HG02981 (cell line): Measurements from ENCODE around the gene CEP19.

Experiments used
- ATAC-seq: cut with Tn5 transposase; IDR thresholded peaks from one replicate; pipeline ENCODE4 v1.9.1; 2021; ENCODE audit warnings: mild to moderate bottlenecking, moderate library complexity; ENCODE audit not compliant: unreplicated experiment

CEP19 gene

DNA sequence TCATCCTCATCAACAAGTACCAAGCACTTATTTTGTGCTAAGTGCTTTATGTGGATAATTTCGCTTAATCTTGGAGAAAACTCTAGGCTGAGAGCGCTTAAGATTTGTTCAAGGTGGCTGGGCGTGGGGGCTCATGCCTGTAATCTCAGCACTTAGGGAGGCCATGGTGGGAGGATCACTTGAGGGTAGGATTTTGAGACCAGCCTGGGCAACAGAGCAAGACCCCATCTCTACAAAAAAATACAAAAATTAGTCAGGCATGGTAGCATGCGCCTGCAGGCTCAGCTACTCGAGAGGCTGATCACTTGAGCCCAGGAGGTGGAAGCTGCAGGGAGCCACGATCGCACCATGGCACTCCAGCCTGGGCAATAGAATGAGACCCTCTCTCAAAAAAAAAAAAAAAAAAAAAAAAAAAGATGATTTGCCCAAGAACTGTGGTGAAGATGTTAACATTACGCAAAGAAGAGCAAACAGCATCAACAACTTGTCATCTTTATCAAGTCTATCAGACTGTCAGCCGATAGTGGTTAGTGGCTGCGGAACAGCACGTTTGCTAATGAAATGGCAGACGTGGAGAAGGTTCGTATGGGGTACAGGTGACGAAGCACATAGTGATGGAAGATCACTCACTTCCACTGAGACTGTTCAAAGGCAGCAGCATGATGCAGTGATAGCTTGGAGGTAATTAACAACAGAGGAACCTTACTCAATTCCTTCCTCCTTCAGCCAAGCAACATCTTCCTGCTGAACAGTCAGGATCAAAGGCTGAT is 44.8 kb downstream of the CEP19 start:
- ATAC-seq: no peak

DNA sequence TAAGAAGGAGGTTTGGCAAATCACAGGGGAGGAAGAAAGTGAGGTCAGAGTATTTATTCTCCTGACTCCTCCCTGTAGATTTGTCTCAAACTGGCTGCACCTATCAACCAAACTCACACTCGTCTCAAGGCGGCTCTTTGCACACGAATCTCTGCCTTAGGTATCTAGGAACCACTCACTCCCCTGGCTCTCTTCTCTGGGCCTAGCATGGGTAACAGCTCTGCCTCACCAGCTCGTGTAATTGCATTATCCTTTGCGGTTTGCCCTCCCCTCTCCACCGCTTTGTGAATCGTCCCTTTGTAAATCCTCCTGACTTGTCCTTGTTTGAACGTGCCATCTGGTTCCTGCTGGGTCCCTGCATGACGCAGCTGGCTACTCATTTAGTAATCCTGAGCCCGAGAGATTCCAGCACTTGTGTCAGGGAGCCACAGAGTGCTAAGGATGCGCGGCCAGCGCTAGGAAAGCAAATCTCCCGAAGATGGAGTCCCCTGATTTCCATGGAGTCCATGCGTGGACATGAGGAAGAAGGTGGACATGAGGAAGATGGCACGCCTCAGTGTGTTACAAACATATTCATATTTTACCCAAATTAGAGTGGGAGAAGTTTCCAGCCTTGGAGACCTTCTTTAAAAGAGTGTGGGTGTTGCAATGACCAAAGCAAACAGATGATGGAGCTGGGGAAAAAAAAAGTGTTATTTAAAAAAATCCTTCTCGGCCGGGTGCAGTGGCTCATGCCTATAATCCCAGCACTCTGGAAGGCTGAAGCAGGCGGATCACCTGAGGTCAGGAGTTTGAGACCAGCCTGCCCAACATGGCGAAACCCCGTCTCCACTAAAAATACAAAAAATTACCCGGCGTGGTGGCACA is 45.8 kb downstream of the CEP19 start:
- no peak for ATAC-seq

DNA sequence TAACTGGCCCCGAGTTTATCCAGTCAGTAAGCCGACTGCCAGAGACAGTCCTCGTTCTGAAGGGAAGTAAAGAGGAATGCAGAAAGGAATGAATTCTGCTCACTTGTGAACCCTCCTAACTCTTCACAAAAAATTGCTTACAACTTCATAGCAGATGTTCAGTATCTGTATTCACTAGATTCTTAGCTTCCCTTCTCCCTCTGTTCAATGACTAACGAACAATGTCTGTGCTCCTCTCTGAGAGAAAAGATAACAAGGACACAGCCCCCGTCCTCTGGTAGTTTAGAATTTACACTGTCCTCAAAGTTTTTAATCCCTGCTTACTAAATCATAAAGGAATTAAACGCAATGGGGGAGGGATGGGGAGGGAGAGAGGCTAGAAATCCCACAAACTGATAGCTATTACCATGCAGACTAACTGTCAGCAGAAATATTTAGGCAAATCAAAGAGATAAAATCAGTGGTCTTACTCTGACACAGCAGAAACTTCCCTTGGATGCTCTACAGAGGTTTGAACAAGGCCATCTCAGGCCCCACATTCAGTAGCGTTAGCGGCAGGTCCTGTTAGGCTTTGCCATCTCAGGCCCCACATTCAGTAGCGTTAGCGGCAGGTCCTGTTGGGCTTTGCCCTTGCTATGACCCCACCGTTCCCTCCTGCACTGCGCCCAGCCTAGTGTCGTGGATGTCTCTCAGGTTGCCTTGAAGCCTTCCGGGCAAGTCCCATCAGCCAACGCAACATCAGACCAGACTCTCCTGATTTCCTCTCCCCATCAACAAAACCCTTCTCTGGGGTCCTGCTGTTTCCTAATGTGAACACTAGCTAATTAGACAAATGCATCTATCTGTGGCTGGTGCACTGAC is 49.1 kb downstream of the CEP19 start:
- no peak for ATAC-seq

DNA sequence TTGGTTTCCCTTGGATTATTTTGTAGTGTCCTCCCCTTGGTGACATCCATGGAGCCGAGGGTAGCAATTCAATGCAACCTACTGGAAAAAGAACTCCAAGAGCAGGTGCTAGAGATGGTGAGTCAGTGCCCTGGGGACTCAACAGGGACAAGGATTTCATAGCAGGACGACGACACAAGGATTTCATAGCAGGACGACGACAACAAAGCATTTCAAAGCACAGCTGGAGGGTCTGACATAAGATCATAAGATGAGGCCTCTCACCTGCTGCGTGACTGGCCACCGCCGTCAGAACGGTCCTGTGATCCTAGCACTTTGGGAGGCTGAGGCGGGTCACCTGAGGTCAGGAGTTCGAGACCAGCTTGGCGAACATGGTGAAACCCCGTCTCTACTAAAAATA is 50.0 kb downstream of the CEP19 start:
- no peak for ATAC-seq

DNA sequence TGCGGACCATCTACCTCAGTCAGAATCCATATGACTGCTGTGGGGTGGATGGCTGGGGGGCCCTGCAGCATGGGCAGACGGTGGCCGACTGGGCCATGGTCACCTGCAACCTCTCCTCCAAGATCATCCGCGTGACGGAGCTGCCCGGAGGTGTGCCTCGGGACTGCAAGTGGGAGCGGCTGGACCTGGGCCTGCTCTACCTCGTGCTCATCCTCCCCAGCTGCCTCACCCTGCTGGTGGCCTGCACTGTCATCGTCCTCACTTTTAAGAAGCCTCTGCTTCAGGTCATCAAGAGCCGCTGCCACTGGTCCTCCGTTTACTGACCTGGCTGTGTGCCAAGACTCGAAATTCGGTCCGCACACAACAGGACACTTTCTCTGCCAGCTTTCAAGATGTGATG is 50.6 kb downstream of the CEP19 start:
- no peak for ATAC-seq

DNA sequence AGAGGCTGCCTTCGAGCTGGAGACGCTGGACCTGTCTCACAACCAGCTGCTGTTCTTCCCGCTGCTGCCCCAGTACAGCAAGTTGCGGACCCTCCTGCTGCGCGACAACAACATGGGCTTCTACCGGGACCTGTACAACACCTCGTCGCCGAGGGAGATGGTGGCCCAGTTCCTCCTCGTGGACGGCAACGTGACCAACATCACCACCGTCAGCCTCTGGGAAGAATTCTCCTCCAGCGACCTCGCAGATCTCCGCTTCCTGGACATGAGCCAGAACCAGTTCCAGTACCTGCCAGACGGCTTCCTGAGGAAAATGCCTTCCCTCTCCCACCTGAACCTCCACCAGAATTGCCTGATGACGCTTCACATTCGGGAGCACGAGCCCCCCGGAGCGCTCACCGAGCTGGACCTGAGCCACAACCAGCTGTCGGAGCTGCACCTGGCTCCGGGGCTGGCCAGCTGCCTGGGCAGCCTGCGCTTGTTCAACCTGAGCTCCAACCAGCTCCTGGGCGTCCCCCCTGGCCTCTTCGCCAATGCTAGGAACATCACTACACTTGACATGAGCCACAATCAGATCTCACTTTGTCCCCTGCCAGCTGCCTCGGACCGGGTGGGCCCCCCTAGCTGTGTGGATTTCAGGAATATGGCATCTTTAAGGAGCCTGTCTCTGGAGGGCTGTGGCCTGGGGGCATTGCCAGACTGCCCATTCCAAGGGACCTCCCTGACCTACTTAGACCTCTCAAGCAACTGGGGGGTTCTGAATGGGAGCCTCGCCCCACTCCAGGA is 51.5 kb downstream of the CEP19 start:
- ATAC-seq: no peak

DNA sequence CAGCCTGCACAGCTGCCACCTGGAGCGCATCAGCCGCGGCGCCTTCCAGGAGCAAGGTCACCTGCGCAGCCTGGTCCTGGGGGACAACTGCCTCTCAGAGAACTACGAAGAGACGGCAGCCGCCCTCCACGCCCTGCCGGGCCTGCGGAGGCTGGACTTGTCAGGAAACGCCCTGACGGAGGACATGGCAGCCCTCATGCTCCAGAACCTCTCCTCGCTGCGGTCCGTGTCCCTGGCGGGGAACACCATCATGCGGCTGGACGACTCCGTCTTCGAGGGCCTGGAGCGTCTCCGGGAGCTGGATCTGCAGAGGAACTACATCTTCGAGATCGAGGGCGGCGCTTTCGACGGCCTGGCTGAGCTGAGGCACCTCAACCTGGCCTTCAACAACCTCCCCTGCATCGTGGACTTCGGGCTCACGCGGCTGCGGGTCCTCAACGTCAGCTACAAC is 52.1 kb downstream of the CEP19 start:
- ATAC-seq: no peak
